ENCODE results near the gene NBPF15.
"Not testable (repeated sequence)": the region's sequence is repeated elsewhere in the genome, so short reads cannot be mapped to it uniquely, and the experiment has no call there.

NBPF15 gene, protein sequence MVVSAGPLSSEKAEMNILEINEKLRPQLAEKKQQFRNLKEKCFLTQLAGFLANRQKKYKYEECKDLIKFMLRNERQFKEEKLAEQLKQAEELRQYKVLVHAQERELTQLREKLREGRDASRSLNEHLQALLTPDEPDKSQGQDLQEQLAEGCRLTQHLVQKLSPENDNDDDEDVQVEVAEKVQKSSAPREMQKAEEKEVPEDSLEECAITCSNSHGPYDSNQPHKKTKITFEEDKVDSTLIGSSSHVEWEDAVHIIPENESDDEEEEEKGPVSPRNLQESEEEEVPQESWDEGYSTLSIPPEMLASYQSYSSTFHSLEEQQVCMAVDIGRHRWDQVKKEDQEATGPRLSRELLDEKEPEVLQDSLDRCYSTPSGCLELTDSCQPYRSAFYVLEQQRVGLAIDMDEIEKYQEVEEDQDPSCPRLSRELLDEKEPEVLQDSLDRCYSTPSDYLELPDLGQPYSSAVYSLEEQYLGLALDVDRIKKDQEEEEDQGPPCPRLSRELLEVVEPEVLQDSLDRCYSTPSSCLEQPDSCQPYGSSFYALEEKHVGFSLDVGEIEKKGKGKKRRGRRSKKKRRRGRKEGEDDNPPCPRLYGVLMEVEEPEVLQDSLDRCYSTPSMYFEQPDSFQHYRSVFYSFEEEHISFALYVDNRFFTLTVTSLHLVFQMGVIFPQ

DNA sequence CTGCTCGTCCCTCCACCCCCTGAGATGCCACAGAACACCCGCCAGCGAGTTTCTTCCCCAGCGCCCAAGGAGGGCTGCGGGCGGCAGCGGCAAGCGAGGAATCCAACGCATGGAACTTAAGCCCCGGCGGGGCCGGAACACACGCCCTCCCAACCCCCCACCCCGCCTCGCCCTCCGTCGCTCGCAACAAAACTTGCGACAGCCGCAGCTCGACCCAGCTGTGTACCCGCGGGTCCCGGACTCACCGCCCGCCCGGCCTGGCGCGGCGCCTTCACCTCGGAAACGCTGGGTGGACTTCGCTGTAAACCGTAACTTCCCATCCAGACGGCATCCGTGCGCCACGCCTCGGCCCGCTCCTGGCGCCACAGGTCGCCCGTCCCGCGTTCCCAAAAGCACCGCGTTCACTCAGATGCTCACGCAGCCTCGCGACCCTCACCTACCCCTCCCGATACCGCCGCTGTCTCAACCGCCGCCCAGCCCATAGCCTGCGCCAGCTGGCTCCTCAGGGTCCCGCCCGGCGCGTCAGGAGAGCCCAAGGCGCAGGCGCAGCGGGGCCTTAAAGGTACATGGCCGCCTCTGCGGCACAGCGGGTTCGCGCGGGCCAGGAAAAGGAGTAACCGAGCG lies at the start of gene NBPF15:
TSS of gene NBPF15 (minus strand) at position 534 of the 624 bp plus-strand sequence. CDS start 21,666 bp downstream, outside the sequence.
- peak; percentile 26 for DNase-seq

DNA sequence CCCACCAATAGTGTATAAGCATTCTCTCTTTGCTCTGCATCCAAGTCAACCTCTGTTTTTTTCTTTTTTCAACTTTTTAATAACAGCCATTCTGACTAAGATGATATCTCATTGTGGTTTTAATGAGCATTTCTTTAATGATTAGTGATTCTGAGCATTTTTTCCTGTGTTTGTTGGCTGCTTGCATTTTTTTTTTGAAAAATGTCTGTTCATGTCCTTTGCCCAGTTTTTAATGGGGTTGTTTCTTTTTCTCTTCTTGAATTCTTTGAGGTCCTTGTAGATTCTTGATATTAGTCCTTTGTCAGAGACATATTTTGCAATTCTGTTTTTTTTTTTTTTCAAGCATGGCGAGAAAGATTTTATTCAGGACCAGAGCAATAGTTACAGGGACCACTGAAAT lies 35.0 kb upstream of the NBPF15 start:
- not testable (repeated sequence) for DNase-seq

DNA sequence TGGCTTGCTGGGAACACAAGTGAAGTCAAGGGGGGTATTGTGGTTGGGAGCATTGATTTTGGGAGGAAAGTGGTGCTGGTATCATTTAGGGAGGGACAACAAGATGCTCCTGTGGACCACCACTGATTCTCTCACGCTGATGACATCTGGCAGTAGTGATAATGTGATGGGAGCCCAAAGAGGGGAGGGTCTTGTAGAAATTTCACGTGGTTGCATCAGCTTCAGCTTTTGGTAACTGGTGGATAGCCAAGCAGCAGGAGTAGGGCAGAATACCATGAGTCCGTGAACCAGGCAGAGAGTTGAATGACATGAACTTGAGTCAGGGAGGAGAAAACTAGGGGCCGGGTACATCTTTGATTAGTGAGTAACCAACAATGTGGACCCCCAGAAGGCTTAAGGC lies 32.7 kb upstream of the NBPF15 start:
- not testable (repeated sequence) for DNase-seq

DNA sequence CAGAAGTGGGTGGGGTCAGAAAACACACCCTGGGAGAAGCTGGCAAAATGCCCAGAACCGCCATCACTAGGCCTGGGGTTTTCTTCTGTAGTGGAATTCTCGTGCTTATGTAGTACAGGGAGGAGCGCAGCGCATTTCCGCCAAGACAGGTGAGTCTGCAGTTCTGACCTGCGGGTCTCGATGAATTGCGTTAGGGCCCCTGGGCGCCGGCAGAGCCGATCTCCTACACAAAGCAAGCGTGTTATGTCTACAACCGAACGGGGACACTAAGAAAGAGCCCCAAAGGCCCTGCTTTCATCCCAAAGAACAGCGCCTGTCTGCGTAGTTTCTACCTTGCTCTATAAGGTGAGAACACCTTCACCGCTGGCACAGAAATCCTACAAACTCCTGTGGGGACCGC lies 28.9 kb upstream of the NBPF15 start:
- DNase-seq: not testable (repeated sequence)

DNA sequence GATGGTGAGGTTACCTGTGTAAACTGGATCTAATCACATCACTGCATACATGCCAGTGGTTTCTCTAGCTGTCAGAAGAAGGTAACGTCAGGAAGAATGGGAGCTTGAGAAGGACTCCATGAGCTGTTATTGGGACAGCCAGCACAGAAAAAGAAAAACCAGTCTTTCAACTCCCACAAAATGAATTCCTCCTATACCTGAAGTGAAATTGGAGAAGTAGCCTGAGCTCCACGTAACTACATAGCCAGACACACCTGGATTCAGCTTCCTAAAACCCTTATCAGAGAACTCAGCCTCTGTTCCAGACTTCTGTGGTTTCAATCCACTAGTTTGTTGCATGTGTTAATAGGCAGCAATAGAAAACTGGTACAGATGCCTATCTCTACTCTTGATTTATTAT lies 25.5 kb upstream of the NBPF15 start:
- not testable (repeated sequence) for DNase-seq

DNA sequence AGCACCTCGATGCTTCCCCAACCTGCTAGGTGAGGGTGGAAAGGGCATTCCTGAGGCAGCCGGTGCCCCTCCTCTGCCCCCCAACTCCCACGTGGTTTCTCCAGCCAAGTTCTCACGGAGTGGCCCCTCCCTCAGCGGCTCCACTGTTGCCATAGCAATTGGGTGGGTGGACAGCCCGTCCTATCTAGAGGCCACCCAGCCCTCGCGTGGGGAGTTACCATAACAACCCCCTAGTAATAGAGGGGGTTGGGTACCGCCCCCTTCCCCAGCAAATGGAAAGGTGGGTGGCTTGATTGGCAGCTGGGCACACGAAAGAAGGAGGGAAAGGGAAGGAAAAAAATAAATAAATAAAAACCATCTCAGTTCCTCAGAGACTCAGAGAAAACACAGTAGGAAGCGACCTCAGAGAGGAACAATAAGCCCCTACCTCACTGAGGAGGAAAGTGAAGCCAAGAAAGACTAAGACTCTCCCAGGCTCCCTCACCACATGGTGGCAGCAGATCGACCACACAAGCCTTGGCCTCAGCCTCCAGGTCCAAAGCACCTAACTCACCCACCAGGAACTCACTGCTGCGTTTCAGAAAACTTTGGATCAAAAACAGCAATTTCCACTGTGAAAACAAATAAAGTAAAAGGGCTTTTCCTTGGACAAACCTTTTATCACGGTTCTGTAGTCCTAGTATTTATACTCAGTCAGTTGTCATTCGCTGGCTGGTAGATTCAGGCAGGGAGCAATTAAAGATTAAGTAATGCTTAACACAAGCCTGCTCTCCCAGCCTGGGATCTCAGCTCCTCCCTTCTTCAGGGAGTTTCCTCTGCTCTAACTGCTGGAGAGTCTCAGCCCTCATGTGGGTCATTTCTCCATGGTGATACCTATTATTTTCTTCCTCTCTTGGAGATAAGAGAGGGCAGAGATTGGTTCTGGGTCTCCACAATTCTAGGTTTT lies 23.9 kb upstream of the NBPF15 start:
- not testable (repeated sequence) for DNase-seq

DNA sequence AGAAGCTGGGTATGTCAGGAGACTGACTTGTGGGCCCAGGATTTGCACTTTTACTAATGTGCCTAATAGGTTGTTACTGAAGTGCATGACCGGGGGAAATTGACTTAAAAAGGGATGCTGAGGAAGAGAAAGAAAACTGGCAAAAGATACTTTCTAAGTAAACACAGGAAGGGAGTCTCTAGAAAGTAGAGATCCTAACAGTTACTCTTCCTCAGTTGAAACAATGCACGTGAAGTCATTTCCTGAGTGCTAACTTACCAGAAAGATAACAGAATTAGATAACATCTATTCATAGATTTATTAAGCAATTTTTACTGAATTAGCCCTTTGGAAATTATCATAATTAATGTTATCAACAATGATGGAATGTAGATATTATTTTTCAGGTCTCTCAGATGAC lies 12.4 kb upstream of the NBPF15 start:
- not testable (repeated sequence) for DNase-seq

DNA sequence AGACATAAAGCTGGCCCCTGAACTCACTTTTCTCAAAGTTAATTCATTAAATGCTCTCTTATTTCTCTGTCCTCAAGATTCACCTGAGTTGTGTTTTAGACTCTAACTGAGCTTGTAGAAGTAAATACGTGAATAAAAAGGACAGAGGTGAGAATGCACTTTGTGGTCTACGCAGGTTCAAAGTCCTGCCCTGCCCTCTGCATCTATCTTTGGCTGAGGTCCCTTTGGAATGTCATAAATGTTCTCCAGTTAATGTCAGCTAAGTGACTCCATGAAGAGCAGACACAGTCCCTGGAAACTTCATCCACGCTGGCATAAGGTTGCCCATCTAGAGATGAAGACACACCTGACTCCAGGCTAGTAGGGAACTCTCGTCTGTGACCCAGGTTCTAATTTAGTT lies 10.0 kb upstream of the NBPF15 start:
- not testable (repeated sequence) for DNase-seq

DNA sequence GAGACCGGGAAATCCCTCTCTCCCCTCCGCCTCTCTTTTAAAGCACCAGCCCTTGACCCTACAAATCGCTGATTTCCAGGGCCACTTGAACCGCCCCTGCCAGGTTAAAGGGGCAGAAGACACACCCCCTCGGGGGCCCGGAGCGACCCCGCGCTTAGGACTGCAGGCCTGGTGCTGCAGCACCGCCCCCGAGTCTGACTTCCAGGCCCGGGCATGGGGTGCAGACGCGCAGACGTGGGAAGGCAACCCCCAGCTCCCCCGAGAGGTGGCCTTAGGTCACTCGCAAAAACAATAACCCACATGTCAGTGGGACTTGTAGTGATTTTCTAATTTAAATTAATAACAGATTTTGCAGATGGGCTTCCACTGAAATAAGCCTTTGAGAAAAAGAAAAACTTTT lies 309 bp upstream of the NBPF15 start:
- not testable (repeated sequence) for DNase-seq

DNA sequence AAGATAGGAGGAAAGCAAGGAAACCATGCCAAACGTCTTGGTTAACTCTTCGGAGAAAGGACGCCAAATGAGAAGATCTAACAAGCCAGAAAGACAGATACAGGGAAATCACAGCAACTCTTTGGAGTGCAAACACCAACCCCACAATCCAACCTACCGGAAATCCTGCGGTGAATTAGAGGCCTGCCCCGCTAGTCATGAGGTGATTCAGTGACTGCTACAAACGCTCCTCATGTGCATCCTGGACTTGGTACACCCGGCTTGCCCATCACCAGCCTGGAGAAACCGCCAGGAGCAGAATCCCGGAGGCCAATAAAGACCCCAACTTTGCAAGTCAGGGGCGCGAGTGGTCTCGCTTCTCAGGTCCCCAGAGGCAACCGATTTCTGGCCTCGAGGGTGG lies 783 bp downstream of the NBPF15 start:
- not testable (repeated sequence) for DNase-seq

DNA sequence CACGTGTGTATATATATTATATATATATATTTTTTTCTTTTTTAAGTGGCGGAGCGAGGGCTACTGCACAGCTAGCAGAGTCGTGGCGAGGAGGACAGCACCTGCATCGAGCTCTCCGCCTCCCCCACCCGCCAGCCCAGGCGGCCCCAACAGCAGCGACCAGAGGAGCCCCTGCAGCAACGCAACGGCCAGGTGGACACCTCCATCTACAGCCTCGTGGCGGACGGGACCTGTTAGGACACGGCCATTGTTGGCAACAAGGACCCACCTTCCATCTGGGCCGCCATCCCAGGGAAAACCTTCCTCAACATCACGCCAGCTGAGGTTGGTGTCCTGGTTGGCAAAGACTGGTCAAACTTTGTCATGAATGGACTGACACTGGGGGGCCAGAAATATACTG lies 19.1 kb downstream of the NBPF15 start:
- not testable (repeated sequence) for DNase-seq

DNA sequence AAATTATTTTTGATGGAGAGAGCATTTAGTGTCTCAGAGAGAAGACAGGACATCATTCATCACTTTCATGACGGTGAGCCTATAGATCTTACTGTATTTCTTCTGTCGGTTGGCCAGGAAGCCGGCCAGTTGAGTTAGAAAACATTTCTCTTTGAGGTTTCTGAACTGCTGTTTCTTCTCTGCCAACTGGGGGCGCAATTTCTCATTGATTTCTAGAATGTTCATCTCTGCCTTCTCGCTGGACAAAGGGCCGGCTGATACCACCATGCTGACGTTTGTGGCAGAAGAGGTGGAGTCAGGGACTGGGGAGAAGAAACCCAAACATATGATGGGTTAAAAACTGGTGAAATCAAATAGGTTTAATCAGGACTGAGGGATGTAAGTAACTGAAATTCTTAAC lies 21.7 kb downstream of the NBPF15 start:
- DNase-seq: not testable (repeated sequence)

DNA sequence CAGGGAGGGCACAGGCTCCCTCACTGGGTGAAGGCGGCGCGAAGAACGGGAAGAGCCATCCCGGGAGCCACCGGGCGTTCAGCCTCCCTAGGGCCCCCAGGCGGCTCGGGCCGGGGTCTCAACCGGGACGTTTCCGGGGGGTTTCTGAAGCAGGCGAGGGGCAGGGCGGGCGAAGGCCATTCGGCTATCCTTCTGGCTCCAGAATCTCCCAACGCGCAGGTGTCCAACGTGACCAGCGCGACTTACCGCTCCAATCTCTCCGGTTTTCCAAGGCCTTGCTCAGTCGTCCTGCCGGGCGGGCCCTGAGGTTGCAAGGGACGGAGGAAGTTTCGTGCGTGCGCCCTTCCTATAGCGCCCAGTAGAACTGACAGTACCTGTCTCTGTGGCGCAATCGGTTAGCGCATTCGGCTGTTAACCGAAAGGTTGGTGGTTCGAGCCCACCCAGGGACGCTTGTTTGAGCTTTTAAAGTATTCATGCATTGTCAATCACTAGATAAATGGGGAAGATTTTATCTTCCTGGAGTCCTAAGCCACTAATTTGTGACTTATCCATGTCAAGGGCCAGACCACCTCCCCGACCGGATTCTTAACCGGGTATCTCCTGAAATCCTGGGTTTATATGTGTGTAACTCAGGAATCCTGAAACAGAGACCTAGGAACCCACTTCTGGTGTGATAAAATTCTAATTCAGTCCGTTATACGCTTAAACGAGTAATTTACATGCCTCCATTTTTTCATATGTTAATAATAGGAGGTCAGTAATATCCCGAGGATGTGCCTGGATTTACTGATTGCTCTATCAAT lies 42.4 kb downstream of the NBPF15 start:
- not testable (repeated sequence) for DNase-seq

DNA sequence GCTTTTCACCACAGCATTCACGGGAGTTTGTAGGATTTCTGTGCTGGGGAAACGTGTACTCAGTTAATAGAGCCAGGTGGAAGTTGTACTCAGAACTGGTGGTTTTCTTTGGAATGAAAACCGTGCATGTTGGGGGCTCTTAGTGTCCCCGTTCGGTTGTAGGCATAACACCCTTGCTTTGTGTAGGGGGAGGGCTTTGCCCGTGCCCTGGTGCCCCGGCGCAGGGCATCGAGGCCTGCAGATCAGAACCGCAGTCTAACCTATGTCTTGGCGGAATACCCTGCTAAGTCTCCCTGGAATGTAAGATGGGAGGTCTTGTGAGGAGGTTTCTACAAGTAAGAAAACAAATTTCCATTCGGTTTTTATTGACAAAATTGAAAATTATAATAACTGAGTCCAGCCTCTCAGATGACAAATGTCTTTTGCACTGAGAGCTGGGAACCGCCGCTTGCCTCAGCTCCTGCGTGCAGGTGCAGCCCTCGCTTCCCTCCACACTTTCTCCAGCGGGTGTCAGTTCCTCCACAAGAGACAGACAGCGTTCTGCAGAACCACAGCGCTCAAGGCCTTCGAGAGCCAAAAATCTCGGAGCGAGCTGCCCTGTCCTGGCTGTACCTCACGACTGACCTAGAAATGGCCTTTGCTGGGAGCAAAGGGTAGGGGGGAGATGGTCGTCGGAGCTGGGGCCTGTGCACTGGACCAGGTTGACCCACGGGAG lies 47.9 kb downstream of the NBPF15 start:
- not testable (repeated sequence) for DNase-seq

DNA sequence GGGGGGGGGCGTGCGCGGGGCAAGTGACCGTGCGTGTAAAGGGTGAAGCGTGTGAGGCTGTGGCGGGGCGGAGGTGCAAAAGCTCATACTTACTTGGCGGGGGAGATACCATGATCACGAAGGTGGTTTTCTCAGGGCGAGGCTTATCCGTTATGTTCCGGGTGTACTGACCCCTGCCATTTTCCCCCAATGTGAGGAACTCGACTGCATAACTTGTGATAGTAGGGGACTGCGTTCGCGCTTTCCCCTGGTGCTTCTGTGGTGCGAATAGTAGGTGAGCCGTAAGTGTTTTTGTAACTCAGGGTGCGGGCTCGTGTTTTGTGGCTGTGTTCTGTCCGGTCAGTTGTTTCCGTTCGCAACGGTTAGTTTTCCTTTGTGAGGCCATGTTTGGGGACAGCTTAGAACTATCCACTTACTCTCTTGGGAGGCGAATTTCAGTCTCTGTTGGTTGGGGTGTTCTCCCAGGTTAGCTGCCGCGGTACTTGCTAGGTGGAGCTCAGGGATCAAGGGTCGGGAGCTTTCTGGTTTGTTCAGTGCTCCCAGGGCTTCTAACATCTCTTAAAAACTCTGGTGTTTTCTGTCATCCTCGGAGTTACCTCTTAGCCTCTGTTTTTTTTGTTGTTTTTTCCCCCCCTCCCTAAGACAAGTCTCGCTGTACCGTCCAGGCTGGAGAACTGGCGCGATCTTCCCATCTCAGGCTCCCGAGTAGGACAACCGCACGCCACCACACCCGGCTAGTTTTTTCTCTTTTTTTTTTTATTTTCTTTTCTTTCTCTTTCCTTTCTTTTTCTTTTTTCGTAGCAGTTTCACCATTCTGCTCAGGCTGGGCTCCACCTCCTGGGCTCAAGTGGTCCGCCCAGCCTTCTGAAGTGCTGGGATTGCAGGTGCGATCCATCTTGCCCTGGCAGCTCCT lies 48.7 kb downstream of the NBPF15 start:
- peak; percentile 94 for DNase-seq

DNA sequence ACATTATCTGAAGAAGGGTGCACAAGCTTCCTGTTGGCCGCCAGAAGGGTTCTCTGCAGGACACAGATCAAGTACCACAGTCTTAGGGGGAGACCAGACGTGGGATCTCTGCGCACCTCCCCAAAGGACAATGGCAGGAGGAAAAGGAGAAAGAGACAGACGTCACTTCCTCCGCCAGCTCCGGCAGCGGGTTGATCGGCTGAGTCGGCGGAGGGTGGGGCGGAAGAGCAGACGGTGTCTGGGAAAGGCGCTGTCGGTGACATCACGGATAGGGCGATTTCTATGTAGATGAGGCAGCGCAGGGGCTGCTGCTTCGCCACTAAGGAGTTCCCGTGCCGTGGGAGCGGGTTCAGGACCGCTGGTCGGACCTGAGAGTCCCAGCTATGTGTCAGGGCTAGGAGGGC lies 49.4 kb downstream of the NBPF15 start:
- DNase-seq: peak; percentile 72

DNA sequence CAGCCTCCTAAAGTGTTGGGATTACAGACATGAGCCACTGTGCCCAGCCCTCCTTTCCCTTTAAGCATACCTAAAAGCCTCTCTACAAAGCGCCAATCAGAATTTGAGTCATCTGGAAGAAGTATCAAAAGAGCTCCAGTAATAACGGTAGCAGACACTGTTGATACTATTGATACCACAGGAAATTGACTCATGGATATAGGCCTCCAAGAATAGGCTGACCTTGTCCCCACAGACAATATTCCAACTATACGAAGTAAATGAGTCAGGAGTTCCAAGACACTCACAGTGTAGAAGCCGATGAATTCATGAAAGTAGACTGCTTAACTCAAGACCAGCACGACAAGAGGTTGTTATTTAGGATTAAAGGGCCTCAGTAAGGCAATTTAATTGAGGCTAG lies 58.7 kb downstream of the NBPF15 start:
- DNase-seq: not testable (repeated sequence)

DNA sequence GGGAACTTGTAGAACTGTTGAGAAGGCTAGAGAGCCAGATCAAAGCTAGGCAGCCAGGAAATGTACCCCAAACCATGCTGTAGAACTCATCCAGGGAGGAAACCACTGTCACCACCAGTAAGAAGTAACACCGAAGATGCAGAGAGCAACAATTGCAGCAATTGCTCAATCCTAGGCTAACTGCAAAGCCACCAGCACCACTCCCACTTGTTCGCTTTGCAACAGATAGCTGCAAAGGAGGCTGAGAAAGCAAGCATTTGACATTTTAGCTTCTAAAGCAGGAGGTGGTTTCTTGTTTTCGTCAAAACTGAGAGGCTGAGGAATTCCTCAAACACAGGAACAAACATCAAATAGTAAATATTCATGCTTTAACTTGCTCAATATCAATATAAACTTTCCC lies 89.8 kb downstream of the NBPF15 start:
- DNase-seq: not testable (repeated sequence)

Measured in hematopoietic multipotent progenitor cell treated with erythropoietin and hydrocortisone succinate and interleukin-3 and kit ligand, for 8 days (in vitro differentiated cells).